Measurements from ENCODE around the gene TLE7. TPM values are rescaled to one million over a fixed set of nuclear protein-coding genes. Genes with fewer than 3 reads are reported as not detected.

TLE7 gene
- total RNA-seq, 1 donor = not detected

DNA sequence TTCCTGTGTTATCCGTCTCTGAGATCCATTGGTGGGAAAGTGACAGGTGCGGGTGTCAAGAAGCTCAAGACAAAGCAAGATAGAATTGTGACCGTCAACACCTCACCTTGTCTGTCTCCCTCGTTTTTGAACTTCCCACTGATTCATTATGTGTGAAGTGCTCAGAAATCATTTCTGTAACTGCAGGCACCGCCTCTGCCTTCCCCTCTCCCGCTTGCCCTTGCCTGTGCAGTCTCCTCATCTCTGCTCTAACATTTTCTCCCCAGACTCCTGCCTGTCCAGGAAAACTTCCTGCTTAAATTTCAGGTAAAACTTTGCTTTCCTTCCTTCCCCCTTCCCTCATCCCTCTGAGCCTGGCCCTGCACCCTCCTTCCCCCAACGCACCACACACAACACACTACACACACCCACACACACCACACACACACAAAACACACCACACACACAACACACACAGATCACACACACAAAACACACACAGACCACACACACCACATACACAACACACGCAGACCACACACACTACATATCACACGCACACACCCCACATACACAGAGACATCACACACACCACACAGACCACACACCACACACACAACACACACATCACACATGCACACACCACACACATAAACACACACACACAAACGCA is 57.7 kb downstream of the TLE7 start:
- Histone ChIP-seq H3K9me3 (ENCODE audit: low read depth, low read length) (no peaks in the 10 kb centered on the region), H3K4me1 (ENCODE audit: insufficient read depth, low read length) (no peaks in the 10 kb centered on the region), H3K27me3 (ENCODE audit: insufficient read depth, low read length) (no peaks in the 10 kb centered on the region), H3K4me3 (ENCODE audit: low read length) (no peak overlapping the region)

- H3K4me1 ChIP-seq (ENCODE audit: insufficient read depth, low read length) = no peaks in the 10 kb centered on the region
- H3K4me3 ChIP-seq (ENCODE audit: low read length) = no peak overlapping the region
- H3K9me3 ChIP-seq (ENCODE audit: low read depth, low read length) = no peaks in the 10 kb centered on the region
- no peaks in the 10 kb centered on the region for H3K27me3 ChIP-seq (ENCODE audit: insufficient read depth, low read length)
These were observed 58.6 kb downstream of the TLE7 start for GRCh38 chr16:71383054-71383773.

GRCh38 chr16:71380831-71381230 is 61.0 kb downstream of the TLE7 start:
- H3K4me1 ChIP-seq (ENCODE audit: insufficient read depth, low read length) = no peaks in the 10 kb centered on the region
- H3K9me3 ChIP-seq (ENCODE audit: low read depth, low read length) = no peaks in the 10 kb centered on the region
- no peak overlapping the region for H3K4me3 ChIP-seq (ENCODE audit: low read length)
- no peaks in the 10 kb centered on the region for H3K27me3 ChIP-seq (ENCODE audit: insufficient read depth, low read length)

Other genes with a start within 250 kb of the TLE7 start
- gene HYDIN, start 211.3 kb downstream of the TLE7 start, total RNA-seq = 0.21 TPM
- 18.8 TPM for gene CMTR2, start 152.7 kb downstream of the TLE7 start, total RNA-seq
- gene CALB2, start 83.3 kb downstream of the TLE7 start, total RNA-seq = not detected
- 6.5 TPM for gene ZNF23, start 20.2 kb upstream of the TLE7 start, total RNA-seq
- 2.6 TPM for gene ZNF19, start 47.3 kb upstream of the TLE7 start, total RNA-seq
- not detected for gene CHST4, start 84.4 kb upstream of the TLE7 start, total RNA-seq
- not detected for gene TAT, start 135.0 kb upstream of the TLE7 start, total RNA-seq
- not detected for gene MARVELD3, start 184.1 kb upstream of the TLE7 start, total RNA-seq